ENCODE measurements around the gene MYEF2.
A peak's percentile ranks its signal among the peaks of the same experiment; 100 is the strongest.

The MYEF2 gene

GRCh38 chr15:48177383-48177765 is 721 bp downstream of the MYEF2 start:
- intact Hi-C loops (cut with micrococcal nuclease): no loop called here
- Mint-ChIP-seq H3K27me3 (peaks cover 21% of the 10 kb centered on the region), H3K4me3 (peak overlapping the region; percentile 56), H3K36me3 (ENCODE audit: low read depth) (no peaks in the 10 kb centered on the region), H3K4me1 (ENCODE audit: low read depth) (no peaks in the 10 kb centered on the region), H3K9me3 (peaks cover 4% of the 10 kb centered on the region), H3K27ac (no peak overlapping the region)

GRCh38 chr15:48176957-48177356 is 1.1 kb downstream of the MYEF2 start:
- intact Hi-C loops (cut with micrococcal nuclease): no loop called here
- peaks cover 8% of the 10 kb centered on the region for H3K9me3 Mint-ChIP-seq
- no peak overlapping the region for H3K4me3 Mint-ChIP-seq
- H3K27ac Mint-ChIP-seq: no peak overlapping the region
- H3K4me1 Mint-ChIP-seq (ENCODE audit: low read depth): no peaks in the 10 kb centered on the region
- H3K27me3 Mint-ChIP-seq: peaks cover 21% of the 10 kb centered on the region
- no peaks in the 10 kb centered on the region for H3K36me3 Mint-ChIP-seq (ENCODE audit: low read depth)

GRCh38 chr15:48176112-48176511 is 2.0 kb downstream of the MYEF2 start:
- peaks cover 9% of the 10 kb centered on the region for H3K9me3 Mint-ChIP-seq
- intact Hi-C loops (cut with micrococcal nuclease): no loop called here
- H3K27ac Mint-ChIP-seq: no peak overlapping the region
- no peak overlapping the region for H3K4me3 Mint-ChIP-seq
- no peaks in the 10 kb centered on the region for H3K4me1 Mint-ChIP-seq (ENCODE audit: low read depth)
- H3K36me3 Mint-ChIP-seq (ENCODE audit: low read depth): no peaks in the 10 kb centered on the region
- peaks cover 21% of the 10 kb centered on the region for H3K27me3 Mint-ChIP-seq

GRCh38 chr15:48175126-48175525 is 3.0 kb downstream of the MYEF2 start:
- H3K4me3 Mint-ChIP-seq: no peak overlapping the region
- peaks cover 17% of the 10 kb centered on the region for H3K27me3 Mint-ChIP-seq
- H3K27ac Mint-ChIP-seq: no peak overlapping the region
- no peaks in the 10 kb centered on the region for H3K36me3 Mint-ChIP-seq (ENCODE audit: low read depth)
- peaks cover 9% of the 10 kb centered on the region for H3K9me3 Mint-ChIP-seq
- no peaks in the 10 kb centered on the region for H3K4me1 Mint-ChIP-seq (ENCODE audit: low read depth)
- intact Hi-C loops (cut with micrococcal nuclease): no loop called here

GRCh38 chr15:48170981-48171380 is 7.1 kb downstream of the MYEF2 start:
- H3K9me3 Mint-ChIP-seq: peaks cover 9% of the 10 kb centered on the region
- H3K27ac Mint-ChIP-seq: no peak overlapping the region
- intact Hi-C loops (cut with micrococcal nuclease): no loop called here
- no peaks in the 10 kb centered on the region for H3K36me3 Mint-ChIP-seq (ENCODE audit: low read depth)
- no peak overlapping the region for H3K4me3 Mint-ChIP-seq
- no peaks in the 10 kb centered on the region for H3K4me1 Mint-ChIP-seq (ENCODE audit: low read depth)
- H3K27me3 Mint-ChIP-seq: no peaks in the 10 kb centered on the region

- Mint-ChIP-seq H3K9me3 (peaks cover 9% of the 10 kb centered on the region), H3K36me3 (ENCODE audit: low read depth) (no peaks in the 10 kb centered on the region), H3K27me3 (no peaks in the 10 kb centered on the region), H3K4me1 (ENCODE audit: low read depth) (no peaks in the 10 kb centered on the region), H3K27ac (no peak overlapping the region), H3K4me3 (no peak overlapping the region)
- intact Hi-C loops (cut with micrococcal nuclease): no loop called here
These were observed 9.5 kb downstream of the MYEF2 start for GRCh38 chr15:48168616-48169015.

- intact Hi-C loops (cut with micrococcal nuclease): no loop called here
- H3K27me3 Mint-ChIP-seq: no peaks in the 10 kb centered on the region
- no peak overlapping the region for H3K27ac Mint-ChIP-seq
These were observed 24.6 kb downstream of the MYEF2 start for GRCh38 chr15:48153526-48153925.

GRCh38 chr15:48149858-48150257 is 28.2 kb downstream of the MYEF2 start:
- no peaks in the 10 kb centered on the region for H3K9me3 Mint-ChIP-seq
- H3K27ac Mint-ChIP-seq: no peak overlapping the region
- H3K4me3 Mint-ChIP-seq: no peak overlapping the region
- H3K27me3 Mint-ChIP-seq: no peaks in the 10 kb centered on the region
- intact Hi-C loops (cut with micrococcal nuclease): no loop called here
- peaks cover 3% of the 10 kb centered on the region for H3K4me1 Mint-ChIP-seq (ENCODE audit: low read depth)
- H3K36me3 Mint-ChIP-seq (ENCODE audit: low read depth): no peaks in the 10 kb centered on the region

More at GRCh38 chr15:48153526-48153925, 24.6 kb downstream of the MYEF2 start:
- no peaks in the 10 kb centered on the region for H3K36me3 Mint-ChIP-seq (ENCODE audit: low read depth)
- no peaks in the 10 kb centered on the region for H3K4me1 Mint-ChIP-seq (ENCODE audit: low read depth)
- H3K4me3 Mint-ChIP-seq: no peak overlapping the region
- H3K9me3 Mint-ChIP-seq: no peaks in the 10 kb centered on the region

GRCh38 chr15:48147358-48147757 is 30.7 kb downstream of the MYEF2 start:
- H3K27ac Mint-ChIP-seq: no peak overlapping the region
- intact Hi-C loops (cut with micrococcal nuclease): no loop called here
- no peaks in the 10 kb centered on the region for H3K36me3 Mint-ChIP-seq (ENCODE audit: low read depth)
- no peaks in the 10 kb centered on the region for H3K27me3 Mint-ChIP-seq
- no peaks in the 10 kb centered on the region for H3K9me3 Mint-ChIP-seq
- H3K4me3 Mint-ChIP-seq: no peak overlapping the region
- peaks cover 5% of the 10 kb centered on the region for H3K4me1 Mint-ChIP-seq (ENCODE audit: low read depth)

- H3K4me1 Mint-ChIP-seq (ENCODE audit: low read depth): peaks cover 5% of the 10 kb centered on the region
- H3K36me3 Mint-ChIP-seq (ENCODE audit: low read depth): no peaks in the 10 kb centered on the region
- H3K9me3 Mint-ChIP-seq: no peaks in the 10 kb centered on the region
- no peaks in the 10 kb centered on the region for H3K27me3 Mint-ChIP-seq
- no peak overlapping the region for H3K27ac Mint-ChIP-seq
- no peak overlapping the region for H3K4me3 Mint-ChIP-seq
- intact Hi-C loops (cut with micrococcal nuclease): no loop called here
These were observed 32.2 kb downstream of the MYEF2 start for GRCh38 chr15:48145923-48146322.

- intact Hi-C loops (cut with micrococcal nuclease): no loop called here
- Mint-ChIP-seq H3K9me3 (no peaks in the 10 kb centered on the region), H3K36me3 (ENCODE audit: low read depth) (no peaks in the 10 kb centered on the region), H3K27me3 (no peaks in the 10 kb centered on the region), H3K4me3 (no peak overlapping the region), H3K4me1 (ENCODE audit: low read depth) (peaks cover 5% of the 10 kb centered on the region), H3K27ac (no peak overlapping the region)
These were observed 33.2 kb downstream of the MYEF2 start for GRCh38 chr15:48144889-48145288.

- Mint-ChIP-seq H3K36me3 (ENCODE audit: low read depth) (no peaks in the 10 kb centered on the region), H3K4me3 (no peak overlapping the region), H3K27me3 (no peaks in the 10 kb centered on the region), H3K4me1 (ENCODE audit: low read depth) (peaks cover 5% of the 10 kb centered on the region), H3K27ac (no peak overlapping the region), H3K9me3 (no peaks in the 10 kb centered on the region)
- intact Hi-C loops (cut with micrococcal nuclease): no loop called here
These were observed 34.2 kb downstream of the MYEF2 start for GRCh38 chr15:48143856-48144255.

- no peaks in the 10 kb centered on the region for H3K36me3 Mint-ChIP-seq (ENCODE audit: low read depth)
- intact Hi-C loops (cut with micrococcal nuclease): loop anchor here (10.0 kb wide), 1 partner anchor 62 kb away; the partner anchor contains the start of gene CTXN2
- no peaks in the 10 kb centered on the region for H3K27me3 Mint-ChIP-seq
- H3K9me3 Mint-ChIP-seq: peaks cover 10% of the 10 kb centered on the region
- H3K4me3 Mint-ChIP-seq: no peak overlapping the region
- H3K27ac Mint-ChIP-seq: no peak overlapping the region
- no peaks in the 10 kb centered on the region for H3K4me1 Mint-ChIP-seq (ENCODE audit: low read depth)
These were observed 45.2 kb downstream of the MYEF2 start for GRCh38 chr15:48132874-48133273.

- Mint-ChIP-seq H3K36me3 (ENCODE audit: low read depth) (no peaks in the 10 kb centered on the region), H3K4me1 (ENCODE audit: low read depth) (no peaks in the 10 kb centered on the region), H3K27me3 (no peaks in the 10 kb centered on the region), H3K4me3 (no peak overlapping the region), H3K27ac (no peak overlapping the region), H3K9me3 (peaks cover 10% of the 10 kb centered on the region)
- intact Hi-C loops (cut with micrococcal nuclease): loop anchor here (10.0 kb wide), 1 partner anchor 63 kb away; the partner anchor contains the start of gene CTXN2
These were observed 46.8 kb downstream of the MYEF2 start for GRCh38 chr15:48131324-48131723.

GRCh38 chr15:48126667-48127355 is 51.3 kb downstream of the MYEF2 start:
- intact Hi-C loops (cut with micrococcal nuclease): no loop called here
- Mint-ChIP-seq H3K36me3 (ENCODE audit: low read depth) (no peaks in the 10 kb centered on the region), H3K4me1 (ENCODE audit: low read depth) (no peaks in the 10 kb centered on the region), H3K9me3 (peaks cover 8% of the 10 kb centered on the region), H3K27me3 (peaks cover 3% of the 10 kb centered on the region), H3K27ac (no peak overlapping the region), H3K4me3 (no peak overlapping the region)
